ENCODE measurements around the gene CHRNB1.
"Not testable (repeated sequence)": the region's sequence is repeated elsewhere in the genome, so short reads cannot be mapped to it uniquely, and the experiment has no call there.

The CHRNB1 gene

GRCh38 chr17:7468290-7468689 lies 23.4 kb downstream of the CHRNB1 start:
- no peak for DNase-seq (ENCODE audit: low spot score)

DNA sequence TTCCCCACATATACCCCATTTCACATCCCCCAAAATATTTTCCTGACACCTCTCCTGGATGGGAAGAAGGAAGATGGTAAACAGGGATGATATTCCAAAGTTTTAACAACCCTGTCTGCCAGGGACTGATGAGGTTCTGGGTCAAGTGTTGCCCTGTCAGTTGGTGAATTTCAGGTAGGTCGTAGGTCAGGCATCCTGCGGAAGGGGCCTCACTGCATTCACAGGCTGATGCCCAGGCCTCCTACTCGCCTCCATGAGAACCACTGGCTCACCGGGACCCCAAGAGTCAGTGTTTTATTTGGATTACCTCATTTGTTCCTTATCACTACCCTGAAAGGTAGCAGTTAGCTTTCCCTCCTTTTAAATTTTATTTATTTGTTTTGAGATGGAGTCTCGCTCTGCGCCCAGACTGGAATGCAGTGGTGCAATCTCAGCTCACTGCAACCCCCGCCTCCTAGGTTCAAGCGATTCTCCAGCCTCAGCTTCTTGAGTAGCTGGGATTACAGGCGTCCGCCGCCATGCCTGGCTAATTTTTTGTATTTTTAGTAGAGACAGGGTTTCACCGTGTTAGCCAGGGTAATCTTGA lies 24.0 kb downstream of the CHRNB1 start:
- DNase-seq (ENCODE audit: low spot score): no peak

GRCh38 chr17:7469843-7470242 lies 25.0 kb downstream of the CHRNB1 start:
- not testable (repeated sequence) for DNase-seq (ENCODE audit: low spot score)

DNA sequence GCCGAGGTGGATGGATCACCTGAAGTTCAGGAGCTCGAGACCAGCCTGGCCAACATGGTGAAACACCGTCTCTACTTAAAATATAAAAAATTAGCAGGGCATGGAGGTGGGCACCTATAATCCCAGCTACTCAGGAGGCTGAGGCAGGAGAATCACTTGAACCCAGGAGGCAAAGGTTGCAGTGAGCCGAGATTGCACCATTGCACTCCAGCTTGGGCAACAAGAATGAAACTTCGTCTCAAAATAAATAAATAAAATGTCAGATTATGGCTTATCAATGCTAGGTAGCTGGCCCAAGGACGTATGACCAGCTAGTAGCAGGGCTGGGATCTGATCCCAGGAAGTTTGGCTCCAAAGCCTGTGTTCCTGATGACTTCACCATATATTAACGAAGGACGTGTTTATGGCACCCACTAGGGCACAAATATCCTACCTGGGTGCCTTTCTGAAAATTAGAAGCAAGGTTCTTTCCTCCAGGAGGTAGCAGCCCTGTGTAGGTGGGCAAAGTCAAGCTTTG lies 25.7 kb downstream of the CHRNB1 start:
- not testable (repeated sequence) for DNase-seq (ENCODE audit: low spot score)

DNA sequence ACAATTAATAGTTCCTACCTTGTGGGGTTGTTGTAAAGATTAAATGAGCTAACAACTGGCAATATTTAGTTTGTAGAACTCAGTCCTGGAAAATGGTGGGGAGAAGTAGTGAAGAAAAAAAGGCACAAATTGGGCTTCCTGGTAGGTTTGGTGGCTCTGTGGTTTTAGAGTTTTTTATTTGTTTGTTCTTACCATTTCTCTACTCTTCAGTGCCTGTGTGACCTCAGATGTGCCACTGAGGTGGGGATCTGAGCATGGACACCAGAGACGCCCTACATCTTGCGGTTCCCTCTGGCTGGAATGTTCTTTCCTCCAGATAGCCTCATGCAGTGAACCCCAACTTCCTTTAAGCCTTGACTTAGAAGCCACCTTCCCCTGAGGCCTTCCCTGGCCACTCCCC lies 26.9 kb downstream of the CHRNB1 start:
- no peak for DNase-seq (ENCODE audit: low spot score)

DNA sequence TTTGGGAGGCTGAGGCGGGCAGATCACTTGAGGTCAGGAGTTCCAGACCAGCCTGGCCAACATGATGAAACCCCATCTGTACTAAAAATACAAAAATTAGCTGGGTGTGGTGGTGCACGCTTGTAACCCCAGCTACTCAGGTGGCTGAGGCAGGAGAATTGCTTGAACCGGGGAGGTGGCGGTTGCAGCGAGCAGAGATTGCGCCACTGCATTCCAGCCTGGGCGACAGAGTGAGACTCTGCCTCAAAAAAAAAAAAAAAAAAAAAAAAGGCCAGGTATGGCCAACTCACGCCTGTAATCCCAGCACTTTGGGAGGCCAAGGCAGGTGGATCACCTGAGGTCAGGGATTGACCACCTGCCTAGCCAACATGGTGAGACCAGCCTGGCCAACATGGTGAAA lies 29.9 kb downstream of the CHRNB1 start:
- DNase-seq (ENCODE audit: low spot score): not testable (repeated sequence)

DNA sequence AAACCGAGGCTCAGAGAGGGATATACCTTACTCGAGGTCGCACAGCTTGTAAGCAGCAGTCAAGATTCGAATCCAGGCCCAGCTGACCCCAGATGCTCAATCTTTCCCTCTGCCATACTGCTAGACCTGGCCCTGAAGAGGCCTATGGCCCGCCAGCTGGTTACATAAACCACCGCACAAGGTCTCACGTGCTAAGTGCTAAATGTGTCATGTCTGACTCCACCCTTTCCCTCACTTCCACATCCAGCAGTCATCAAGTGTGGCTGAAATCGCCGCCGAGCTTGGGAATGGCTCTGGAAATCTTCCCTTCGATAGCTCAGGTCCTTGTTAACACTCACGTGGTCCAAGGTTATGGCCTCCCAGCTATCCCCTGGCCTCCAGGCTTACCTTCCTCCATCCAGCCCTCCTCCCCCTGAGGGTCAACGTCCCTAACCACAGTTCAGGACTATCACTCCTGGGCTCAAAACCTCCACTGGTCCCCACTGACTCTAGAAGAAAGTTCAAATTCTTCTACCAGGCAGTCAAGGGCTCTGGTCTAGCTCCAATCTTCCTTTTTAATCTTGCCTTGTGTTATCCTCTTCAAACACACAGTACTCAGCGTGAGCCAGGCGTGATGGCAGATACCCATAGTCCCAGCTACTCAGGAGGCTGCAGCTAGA lies 31.0 kb downstream of the CHRNB1 start:
- no peak for DNase-seq (ENCODE audit: low spot score)

- no peak for DNase-seq (ENCODE audit: low spot score)
Measured at GRCh38 chr17:7476494-7476893, 31.6 kb downstream of the CHRNB1 start.

DNA sequence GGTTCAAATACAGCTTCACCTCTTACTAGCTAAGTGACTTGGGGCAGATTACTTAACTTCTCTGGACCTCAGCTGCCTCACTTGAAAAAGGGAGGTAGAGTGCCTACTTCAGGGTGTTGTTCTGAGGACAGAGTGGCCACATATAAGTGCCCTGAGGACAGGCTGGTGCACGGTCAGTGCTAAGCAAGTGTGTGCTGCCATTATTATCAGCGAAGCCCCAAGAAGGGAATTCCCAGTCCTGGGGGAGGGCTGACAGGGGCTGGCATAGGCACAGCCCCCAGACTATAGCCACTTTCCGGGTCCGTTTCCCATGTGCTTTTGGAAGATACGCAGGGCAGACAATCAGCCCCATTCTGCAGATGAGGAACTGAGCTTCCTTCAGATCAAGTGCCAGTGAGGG lies 32.1 kb downstream of the CHRNB1 start:
- no peak for DNase-seq (ENCODE audit: low spot score)

DNA sequence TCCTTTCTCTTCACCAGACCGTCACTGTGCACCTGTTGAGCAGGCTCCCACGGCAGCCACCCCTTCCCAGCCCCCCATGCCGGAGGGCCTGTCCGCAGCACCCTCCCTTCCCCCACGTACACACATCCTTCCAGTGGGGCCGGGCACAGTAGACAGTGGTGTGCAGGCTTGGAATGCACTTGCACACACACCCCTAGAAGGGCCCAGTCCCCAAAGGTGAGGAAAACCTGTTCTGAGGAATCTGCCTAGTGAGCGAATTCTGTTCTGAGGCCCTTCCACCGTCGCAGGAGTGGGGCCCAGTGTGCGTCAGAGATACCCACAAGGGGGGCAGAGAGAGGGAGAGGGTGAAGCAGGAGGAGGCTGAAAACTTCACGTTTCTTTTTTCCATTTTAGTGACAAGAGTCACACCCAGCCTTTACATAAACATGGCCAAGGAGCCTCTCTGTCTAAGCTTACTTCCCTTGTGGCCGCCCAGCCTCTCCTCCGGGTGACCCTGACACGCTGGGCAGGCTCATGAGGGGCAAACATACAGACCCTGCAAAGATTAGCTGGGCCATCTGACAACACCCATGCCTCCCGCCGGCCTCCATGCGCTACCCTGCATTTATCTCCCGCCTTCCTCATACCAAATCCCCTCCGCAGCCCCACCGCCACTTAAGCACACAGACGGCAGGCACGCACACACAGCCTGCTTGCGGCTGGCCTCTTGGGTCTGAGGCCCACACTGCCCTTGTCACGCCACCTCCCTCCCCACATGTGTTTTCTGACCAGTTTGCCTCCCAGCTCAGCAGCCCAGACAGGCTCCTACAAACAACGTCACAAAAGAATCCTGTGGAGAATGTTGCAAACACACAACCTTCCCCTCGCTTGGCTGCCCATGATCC lies 32.8 kb downstream of the CHRNB1 start:
- peak; percentile 77 for DNase-seq (ENCODE audit: low spot score)

DNA sequence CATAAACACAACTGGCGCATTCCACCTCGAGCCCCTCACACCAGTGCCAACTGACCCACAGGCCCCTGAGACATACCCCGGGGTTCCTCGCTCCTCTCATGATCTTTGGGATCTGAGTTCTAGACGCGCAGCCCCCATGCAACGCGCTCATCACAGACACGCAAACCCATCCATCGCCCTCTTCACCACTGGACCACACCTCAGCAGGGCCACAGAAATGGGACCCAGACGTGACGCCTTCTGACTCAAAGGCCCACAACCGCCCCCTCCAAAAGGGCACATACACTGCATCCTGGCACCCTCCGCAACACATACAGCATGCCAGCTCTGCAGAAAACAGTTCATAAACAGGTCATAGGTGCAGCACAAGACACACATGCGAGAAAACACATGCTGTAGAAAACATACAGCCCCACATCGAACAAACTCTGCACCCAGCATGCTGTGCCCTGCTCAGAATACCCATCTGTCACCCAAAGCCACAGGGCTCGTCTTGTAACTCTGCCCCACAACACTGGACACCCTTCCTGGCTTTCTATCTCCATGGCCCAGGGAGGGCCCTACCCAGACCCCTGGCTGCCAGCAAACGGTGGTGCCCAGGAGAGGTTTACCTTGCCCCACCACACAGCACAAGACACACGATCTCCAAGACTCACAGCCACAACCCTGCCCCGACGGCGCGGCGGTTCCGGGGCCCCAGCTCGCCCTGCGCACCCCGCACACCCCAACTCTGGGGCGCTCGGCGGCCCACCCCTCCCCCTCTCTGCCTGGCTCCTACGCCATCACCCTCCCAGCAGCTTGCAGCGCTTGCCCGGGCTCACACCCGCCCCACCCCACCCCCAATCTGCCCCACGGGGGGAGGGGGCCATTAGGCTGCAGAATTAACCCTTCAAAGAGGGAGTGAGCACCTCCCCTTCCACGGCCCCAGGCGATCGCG lies 33.7 kb downstream of the CHRNB1 start:
- DNase-seq (ENCODE audit: low spot score): peak; percentile 67

DNA sequence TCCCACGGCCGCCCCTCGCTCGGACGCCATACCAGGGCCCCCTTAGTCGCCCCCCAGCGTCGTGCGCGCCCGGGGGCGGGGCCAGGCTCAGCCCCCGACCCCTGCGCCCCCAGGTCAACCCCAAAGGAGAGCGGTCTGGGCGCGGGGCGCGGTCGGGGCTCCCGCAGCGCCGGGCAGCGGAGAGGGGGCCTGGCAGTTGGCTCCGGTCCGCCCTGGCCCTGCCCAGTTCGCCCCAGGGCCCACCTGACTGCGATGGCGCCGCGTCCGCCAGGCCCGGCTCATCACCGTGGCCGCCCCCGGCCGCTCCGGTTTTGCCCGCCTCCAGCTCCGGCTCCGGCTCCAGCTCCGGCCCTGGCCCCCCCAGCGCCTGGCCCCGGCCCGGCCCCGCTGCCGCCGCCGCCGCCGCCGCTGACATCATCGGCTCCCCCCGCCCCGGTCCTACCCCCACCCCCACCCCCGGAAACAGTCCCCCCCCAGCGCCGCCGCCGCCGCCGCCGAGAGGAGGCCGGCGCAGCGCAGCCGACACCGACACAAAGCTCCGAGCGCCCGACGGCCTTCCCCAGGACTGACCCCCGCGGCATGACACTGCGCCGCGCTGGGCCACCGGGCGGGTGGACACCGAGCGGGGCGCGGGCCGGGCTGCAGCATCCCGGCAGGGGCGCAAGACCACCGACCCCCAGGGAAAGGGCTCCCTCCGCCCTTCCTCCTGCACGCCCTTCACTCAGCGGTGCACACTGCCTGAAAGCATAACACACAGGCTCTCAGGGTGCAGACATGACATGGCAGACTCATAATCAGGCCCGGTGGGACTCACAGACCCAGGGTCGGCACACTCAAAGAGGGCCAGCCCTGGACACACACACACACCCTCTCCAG lies 34.6 kb downstream of the CHRNB1 start, which contains the start of gene ZBTB4:
ZBTB4 (minus strand) TSS at position 419 of the 876 bp plus-strand sequence. CDS start 12,830 bp downstream, outside the sequence.
- DNase-seq (ENCODE audit: low spot score): peak; percentile 65

GRCh38 chr17:7480089-7480384 lies 35.2 kb downstream of the CHRNB1 start:
- no peak for DNase-seq (ENCODE audit: low spot score)

- not testable (repeated sequence) for DNase-seq (ENCODE audit: low spot score)
Measured at GRCh38 chr17:7481275-7481674, 36.4 kb downstream of the CHRNB1 start, which contains the start of gene SLC35G6. SLC35G6 (plus strand) TSS chr17:7481446; CDS start chr17:7481517, 71 bp downstream.

- DNase-seq (ENCODE audit: low spot score): not testable (repeated sequence)
Measured at GRCh38 chr17:7481842-7482741, 37.2 kb downstream of the CHRNB1 start.

GRCh38 chr17:7482742-7483088 lies 37.9 kb downstream of the CHRNB1 start:
- not testable (repeated sequence) for DNase-seq (ENCODE audit: low spot score)

DNA sequence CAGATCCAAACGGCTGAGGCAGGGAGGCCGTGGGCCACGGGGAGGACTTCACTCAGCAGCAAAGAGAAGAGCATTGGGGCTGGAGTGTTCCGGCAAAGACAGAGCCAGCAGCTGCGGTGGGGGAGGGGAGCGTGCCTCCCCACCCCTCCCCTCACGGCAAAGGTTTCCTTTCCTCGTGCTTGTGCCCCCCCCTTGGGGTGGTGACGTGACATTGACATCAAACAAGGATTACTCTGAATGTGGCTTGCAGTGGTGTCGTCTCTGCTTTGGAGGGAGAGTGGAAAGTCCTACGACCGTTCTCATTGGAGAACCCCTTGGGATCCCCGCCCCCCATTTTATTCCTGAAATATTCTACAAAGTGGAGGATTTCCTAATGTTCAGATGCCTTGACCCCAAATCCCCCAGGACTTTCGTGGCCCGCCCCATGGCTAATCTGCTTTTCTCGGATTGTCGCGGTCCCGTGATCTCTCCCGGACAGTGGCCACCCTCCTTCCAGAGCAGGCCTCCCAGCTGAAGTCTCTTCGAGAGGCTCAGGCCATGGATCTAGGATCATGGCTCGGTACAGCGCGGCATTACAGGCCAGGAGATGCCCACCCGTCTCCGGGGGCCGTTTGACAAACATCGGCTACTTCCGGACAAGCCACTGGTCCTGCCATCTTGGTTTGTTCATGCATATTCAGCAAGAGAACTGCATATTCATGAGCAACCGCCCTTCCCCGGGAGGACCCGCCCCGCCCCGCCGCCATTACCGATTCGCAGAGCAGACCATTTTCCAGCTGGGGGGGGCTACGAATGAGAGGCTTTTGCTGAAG lies 38.6 kb downstream of the CHRNB1 start:
- peak; percentile 96 for DNase-seq (ENCODE audit: low spot score)

- DNase-seq (ENCODE audit: low spot score): peak; percentile 98
Measured at GRCh38 chr17:7484067-7484918, 39.4 kb downstream of the CHRNB1 start, which contains the start of gene POLR2A. POLR2A (plus strand) TSS chr17:7484366.
